Measurements from ENCODE around the gene ATP23. TPM values are rescaled to one million over a fixed set of nuclear protein-coding genes. Genes with fewer than 3 reads are reported as not detected.

ATP23 gene
- total RNA-seq, 1 experiment from 2014 or later: 4.7 TPM

DNA sequence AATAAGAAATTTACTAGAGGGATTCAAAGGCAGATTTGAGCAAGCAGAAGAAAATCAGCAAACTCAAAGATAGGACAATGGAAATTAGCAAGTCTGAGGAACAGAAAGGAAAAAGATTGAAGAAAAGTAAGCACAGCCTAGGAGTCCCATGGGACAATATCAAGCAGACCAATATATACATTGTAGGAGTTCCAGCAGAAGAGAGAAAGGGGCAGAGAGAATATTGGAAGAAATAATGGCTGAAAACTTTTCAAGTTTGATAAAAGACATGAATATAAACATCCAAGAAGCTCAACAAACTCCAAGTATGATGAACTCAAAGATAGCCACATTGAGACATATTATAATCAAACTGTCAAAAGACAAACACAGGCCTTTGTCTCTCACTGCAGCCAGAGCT is 25.2 kb downstream of the ATP23 start:
- Histone ChIP-seq H3K9ac (ENCODE audit: extremely low read depth, insufficient read length, low read length) (no peak overlapping the region), H3T11ph (ENCODE audit: low read length) (no peak overlapping the region), H4K20me1 (ENCODE audit: control insufficient read depth, insufficient read depth, insufficient read length) (no peaks in the 10 kb centered on the region), H3K4me1 (ENCODE audit: insufficient read depth, low read length) (no peaks in the 10 kb centered on the region), H3K56ac (ENCODE audit: insufficient read length, low read depth, low read length) (no peak overlapping the region), H3K79me2 (ENCODE audit: insufficient read depth, low read length) (no peaks in the 10 kb centered on the region), H3K18ac (ENCODE audit: insufficient read length, low read depth, low read length) (no peak overlapping the region), H4K8ac (replicated peaks; ENCODE audit: insufficient read length, low read depth, low read length) (no peak overlapping the region), H2BK5ac (ENCODE audit: insufficient read length, low read length) (no peak overlapping the region), H3K27ac (ENCODE audit: insufficient read length, low read depth, low read length) (no peak overlapping the region), H4K5ac (ENCODE audit: insufficient read length, low read depth, low read length) (no peak overlapping the region), H3K14ac (ENCODE audit: insufficient read depth, low read length) (no peak overlapping the region), H4K91ac (ENCODE audit: insufficient read length, low read depth, low read length) (no peak overlapping the region), H2BK15ac (ENCODE audit: low read depth, low read length) (no peak overlapping the region), H3K9me3 (ENCODE audit: control insufficient read depth, low read depth, low read length) (no peaks in the 10 kb centered on the region), H2BK20ac (ENCODE audit: low read depth, low read length, poor library complexity, severe bottlenecking) (no peak overlapping the region), H3K4me2 (ENCODE audit: insufficient read depth, insufficient read length, low read length) (no peak overlapping the region), H3K79me1 (ENCODE audit: insufficient read depth, low read depth, low read length, poor library complexity, severe bottlenecking) (no peaks in the 10 kb centered on the region), H2BK12ac (ENCODE audit: insufficient read length, low read depth, low read length) (no peak overlapping the region), H3K4ac (ENCODE audit: low read depth, low read length) (no peak overlapping the region), H2AK5ac (ENCODE audit: insufficient read length, low read length) (no peak overlapping the region), H3K27me3 (ENCODE audit: insufficient read depth, low read length) (no peaks in the 10 kb centered on the region), H2BK120ac (ENCODE audit: low read depth, low read length, poor library complexity, severe bottlenecking) (no peak overlapping the region), H2AFZ (ENCODE audit: low read length) (no peak overlapping the region), H3K23ac (ENCODE audit: insufficient read length, low read depth, low read length) (no peak overlapping the region), H3K23me2 (ENCODE audit: insufficient read length, low read depth, low read length, poor library complexity, severe bottlenecking) (no peaks in the 10 kb centered on the region)
- no peak for DNase-seq
- H3K9me3 Mint-ChIP-seq: peaks cover 22 to 27% of the 10 kb centered on the region in 2 experiments; a peak in 4 of 5 replicates
- H3K4me3 Mint-ChIP-seq: no peak overlapping the region
- peaks cover 0 to 15% (median 6%) of the 10 kb centered on the region in 3 experiments; a peak in 4 of 7 replicates for H3K36me3 Mint-ChIP-seq (ENCODE audit: insufficient read depth in 1 of 3, low read depth in 3 of 3)
- peaks cover 2% of the 10 kb centered on the region for H3K27me3 Mint-ChIP-seq (ENCODE audit: low read depth)
- peaks cover 0 to 4% of the 10 kb centered on the region in 2 experiments; a peak in 1 of 4 replicates for H3K4me1 Mint-ChIP-seq
- H3K27ac Mint-ChIP-seq: no peak overlapping the region
- TF ChIP-seq CTCF (conservative IDR thresholded peaks at IDR 0.05): no peak
